Upper lobe of right lung (tissue), 1 donor: ENCODE measurements around the gene CETP. TPM values are rescaled to one million over a fixed set of nuclear protein-coding genes. Genes with fewer than 3 reads are reported as not detected.

ENCODE experiments used
- ATAC-seq: fragments of 200-7000 bp; cut with Tn5 transposase; one replicate; pipeline ENCODE4 v1.9.1; 2020; ENCODE audit warnings: mild to moderate bottlenecking, moderate library complexity
- DNase-seq: peaks from one replicate; pipeline ENCODE4 v3.0.0-alpha.2; 2020
- H3K27ac ChIP-seq: fragments of 200-600 bp; one replicate; pipeline ENCODE4 v1.8.0; 2022
- H3K27me3 ChIP-seq: fragments of 200-600 bp; one replicate; pipeline ENCODE4 v1.8.0; 2022; ENCODE audit warnings: mild to moderate bottlenecking
- H3K36me3 ChIP-seq: fragments of 200-600 bp; one replicate; pipeline ENCODE4 v1.8.0; 2022
- H3K4me1 ChIP-seq: fragments of 200-600 bp; one replicate; pipeline ENCODE4 v1.8.0; 2022
- H3K4me3 ChIP-seq: fragments of 200-600 bp; one replicate; pipeline ENCODE4 v1.8.0; 2022; ENCODE audit warnings: mild to moderate bottlenecking
- H3K9me3 ChIP-seq: fragments of 200-600 bp; one replicate; pipeline ENCODE4 v1.8.0; 2022
- intact Hi-C: fragments of 100-400 bp; cut with DNase I; formaldehyde crosslinking; loops from one replicate; pipeline ENCODE4 v1.11.0; 2022
- total RNA-seq: library from RNA; stranded (reverse); fragmentation: NEBNext Ultra II Directional; extraction: Animal tissue kit (Norgen Biotek cat#: 25700); gene quantifications from one replicate; pipeline ENCODE4 v1.2.1, GENCODE V29; 2021
- TF ChIP-seq, protein P1 (sequence below): fragments of 200-600 bp; IDR thresholded peaks from one replicate; pipeline ENCODE4 v1.8.0; 2022; ENCODE audit warnings: antibody characterized with exemption
- donor health status: DM: no; HTN: yes; CAD: no; lungs with severe emphysema.

Gene CETP
- total RNA-seq, 1 donor from 2014 or later = 1.9 TPM

DNA sequence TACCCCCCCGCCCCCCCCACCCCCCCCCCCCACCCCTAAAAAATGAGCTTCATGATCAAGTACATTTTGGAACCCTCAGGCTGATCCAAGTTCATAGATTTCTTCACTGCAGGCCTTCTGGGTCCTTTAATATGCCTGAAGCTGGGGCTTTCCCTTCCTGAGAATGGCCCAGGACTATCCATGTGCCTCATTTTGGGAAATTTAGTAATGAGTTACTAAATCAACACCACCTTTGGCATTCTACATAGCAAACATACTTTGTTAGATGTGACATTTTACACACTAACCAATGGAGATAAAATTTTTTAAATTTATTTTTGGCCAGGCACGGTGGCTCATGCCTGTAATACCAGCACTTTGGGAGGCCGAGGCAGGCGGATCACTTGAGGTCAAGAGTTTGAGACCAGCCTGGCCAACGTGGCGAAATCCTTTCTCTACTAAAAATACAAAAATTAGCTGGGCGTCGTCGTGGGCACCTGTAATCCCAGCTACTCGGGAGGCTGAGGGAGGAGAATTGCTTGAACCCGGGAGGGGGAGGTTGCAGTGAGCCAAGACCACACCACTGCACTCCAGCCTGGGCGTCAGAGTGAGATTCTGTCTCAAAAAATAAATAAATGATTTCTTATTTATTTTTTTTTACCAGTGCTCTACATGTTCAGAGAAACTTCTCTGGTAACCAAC lies 15.8 kb upstream of the CETP start:
- peak; percentile 24 for ATAC-seq
- TF ChIP-seq, protein P1, sequence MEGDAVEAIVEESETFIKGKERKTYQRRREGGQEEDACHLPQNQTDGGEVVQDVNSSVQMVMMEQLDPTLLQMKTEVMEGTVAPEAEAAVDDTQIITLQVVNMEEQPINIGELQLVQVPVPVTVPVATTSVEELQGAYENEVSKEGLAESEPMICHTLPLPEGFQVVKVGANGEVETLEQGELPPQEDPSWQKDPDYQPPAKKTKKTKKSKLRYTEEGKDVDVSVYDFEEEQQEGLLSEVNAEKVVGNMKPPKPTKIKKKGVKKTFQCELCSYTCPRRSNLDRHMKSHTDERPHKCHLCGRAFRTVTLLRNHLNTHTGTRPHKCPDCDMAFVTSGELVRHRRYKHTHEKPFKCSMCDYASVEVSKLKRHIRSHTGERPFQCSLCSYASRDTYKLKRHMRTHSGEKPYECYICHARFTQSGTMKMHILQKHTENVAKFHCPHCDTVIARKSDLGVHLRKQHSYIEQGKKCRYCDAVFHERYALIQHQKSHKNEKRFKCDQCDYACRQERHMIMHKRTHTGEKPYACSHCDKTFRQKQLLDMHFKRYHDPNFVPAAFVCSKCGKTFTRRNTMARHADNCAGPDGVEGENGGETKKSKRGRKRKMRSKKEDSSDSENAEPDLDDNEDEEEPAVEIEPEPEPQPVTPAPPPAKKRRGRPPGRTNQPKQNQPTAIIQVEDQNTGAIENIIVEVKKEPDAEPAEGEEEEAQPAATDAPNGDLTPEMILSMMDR = no peak
- H3K4me3 ChIP-seq = no peak overlapping the region
- H3K27me3 ChIP-seq = no peaks in the 10 kb centered on the region
- DNase-seq = no peak
- H3K9me3 ChIP-seq = no peaks in the 10 kb centered on the region
- H3K4me1 ChIP-seq = peaks cover 25% of the 10 kb centered on the region
- peak overlapping the region; percentile 48 for H3K27ac ChIP-seq
- intact Hi-C loops = no loop called here
- H3K36me3 ChIP-seq = peaks cover 56% of the 10 kb centered on the region

- DNase-seq = no peak
- intact Hi-C loops = no loop called here
Observed at GRCh38 chr16:56946767-56947603, 14.8 kb upstream of the CETP start.

DNA sequence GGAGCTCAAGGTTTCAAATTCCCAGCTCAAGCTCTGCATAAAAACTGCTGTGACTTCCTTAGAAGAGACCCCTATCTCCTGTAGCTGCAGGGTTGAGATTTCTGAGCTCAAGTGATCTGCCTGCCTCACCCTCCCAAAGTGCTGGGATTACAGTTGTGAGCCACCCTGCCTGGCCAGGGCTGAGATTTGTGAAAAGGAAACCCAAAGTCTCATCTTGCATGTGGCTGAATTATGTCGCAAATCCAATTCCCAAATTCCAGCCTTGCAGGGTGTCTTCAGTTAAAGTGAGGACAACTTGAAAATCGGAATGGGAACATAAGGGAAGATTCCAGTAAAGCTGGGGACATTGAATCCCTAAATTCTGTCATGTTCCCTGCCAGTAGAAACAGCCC lies 14.2 kb upstream of the CETP start:
- TF ChIP-seq, protein P1 = no peak
- H3K9me3 ChIP-seq = no peaks in the 10 kb centered on the region
- peaks cover 40% of the 10 kb centered on the region for H3K36me3 ChIP-seq
- no peak overlapping the region for H3K27ac ChIP-seq
- intact Hi-C loops = no loop called here
- peaks cover 20% of the 10 kb centered on the region for H3K4me1 ChIP-seq
- H3K4me3 ChIP-seq = no peak overlapping the region
- DNase-seq (no peak), ATAC-seq (no peak)
- H3K27me3 ChIP-seq = no peaks in the 10 kb centered on the region

More at GRCh38 chr16:56946767-56947603, 14.8 kb upstream of the CETP start:
- Histone ChIP-seq H3K4me1 (peaks cover 20% of the 10 kb centered on the region), H3K27ac (no peak overlapping the region), H3K4me3 (no peak overlapping the region), H3K36me3 (peaks cover 46% of the 10 kb centered on the region), H3K9me3 (no peaks in the 10 kb centered on the region), H3K27me3 (no peaks in the 10 kb centered on the region)
- peak; percentile 6 for ATAC-seq
- TF ChIP-seq, protein P1 = no peak

GRCh38 chr16:56948234-56948633 lies 13.5 kb upstream of the CETP start:
- intact Hi-C loops = no loop called here

GRCh38 chr16:56950051-56950450 lies 11.7 kb upstream of the CETP start:
- no peak for DNase-seq
- ATAC-seq = no peak

More at GRCh38 chr16:56948234-56948633, 13.5 kb upstream of the CETP start:
- Histone ChIP-seq H3K4me3 (no peak overlapping the region), H3K27ac (no peak overlapping the region), H3K36me3 (peaks cover 33% of the 10 kb centered on the region), H3K9me3 (no peaks in the 10 kb centered on the region), H3K27me3 (no peaks in the 10 kb centered on the region), H3K4me1 (peaks cover 18% of the 10 kb centered on the region)
- TF ChIP-seq, protein P1 = no peak
- ATAC-seq (no peak), DNase-seq (no peak)

More at GRCh38 chr16:56950051-56950450, 11.7 kb upstream of the CETP start:
- TF ChIP-seq, protein P1 = no peak
- no peaks in the 10 kb centered on the region for H3K9me3 ChIP-seq
- H3K4me3 ChIP-seq = no peak overlapping the region
- peaks cover 15% of the 10 kb centered on the region for H3K36me3 ChIP-seq
- H3K27me3 ChIP-seq = no peaks in the 10 kb centered on the region
- intact Hi-C loops = loop anchor here (10.0 kb wide), 1 partner anchor 85 kb away; the partner anchor contains the start of gene SLC12A3
- no peak overlapping the region for H3K27ac ChIP-seq
- H3K4me1 ChIP-seq = peaks cover 6% of the 10 kb centered on the region
